NCI-H2107 treated with DMSO at 0.1 percent for 48 hours (cell line): ENCODE results near the gene FAM168A.

Experiments used
- DNase-seq: peaks from one replicate; lab custom pipeline; 2025; ENCODE audit not compliant: unreplicated experiment; lab: John Stamatoyannopoulos, UW

The FAM168A gene

GRCh38 chr11:73350908-73351636 is 246.8 kb downstream of the FAM168A start:
- peak; percentile 51 for DNase-seq
